NCI-H2227 (cell line): Measurements from ENCODE around the gene CPA3.

ENCODE experiments used
- DNase-seq: peaks from one replicate; lab custom pipeline; 2025; ENCODE audit not compliant: unreplicated experiment; lab: John Stamatoyannopoulos, UW

The CPA3 gene

GRCh38 chr3:148865049-148865448 is at the start of gene CPA3:
Gene CPA3 (plus strand): TSS chr3:148865296. CDS start chr3:148865308, 12 bp downstream.
- no peak for DNase-seq

GRCh38 chr3:148815316-148816110 is 49.6 kb upstream of the CPA3 start:
- no peak for DNase-seq

- DNase-seq = no peak
These were observed 48.7 kb upstream of the CPA3 start for GRCh38 chr3:148816427-148816826.

GRCh38 chr3:148816981-148817525 is 48.0 kb upstream of the CPA3 start:
- DNase-seq = no peak

- no peak for DNase-seq
These were observed 44.5 kb upstream of the CPA3 start for GRCh38 chr3:148820361-148821245.

GRCh38 chr3:148823026-148823425 is 42.1 kb upstream of the CPA3 start:
- no peak for DNase-seq

GRCh38 chr3:148825476-148825875 is 39.6 kb upstream of the CPA3 start:
- DNase-seq = no peak

- no peak for DNase-seq
These were observed 37.5 kb upstream of the CPA3 start, which contains the start of gene CPB1 for GRCh38 chr3:148827585-148827984. Gene CPB1 (plus strand): TSS chr3:148827811. CDS start chr3:148827824, 13 bp downstream.

GRCh38 chr3:148828136-148828690 is 36.9 kb upstream of the CPA3 start:
- no peak for DNase-seq

- DNase-seq = no peak
These were observed 35.2 kb upstream of the CPA3 start for GRCh38 chr3:148829926-148830325.

GRCh38 chr3:148833223-148833622 is 31.9 kb upstream of the CPA3 start:
- no peak for DNase-seq

GRCh38 chr3:148839805-148840204 is 25.3 kb upstream of the CPA3 start:
- no peak for DNase-seq

- DNase-seq = no peak
These were observed 24.6 kb upstream of the CPA3 start for GRCh38 chr3:148840451-148840850.

GRCh38 chr3:148845756-148846395 is 19.2 kb upstream of the CPA3 start:
- no peak for DNase-seq

GRCh38 chr3:148847351-148847750 is 17.7 kb upstream of the CPA3 start:
- DNase-seq = no peak

GRCh38 chr3:148848410-148848809 is 16.7 kb upstream of the CPA3 start:
- no peak for DNase-seq

GRCh38 chr3:148852271-148852992 is 12.7 kb upstream of the CPA3 start:
- no peak for DNase-seq

GRCh38 chr3:148853076-148853475 is 12.0 kb upstream of the CPA3 start:
- DNase-seq = no peak

GRCh38 chr3:148854061-148854460 is 11.0 kb upstream of the CPA3 start:
- DNase-seq = no peak

GRCh38 chr3:148856384-148856783 is 8.7 kb upstream of the CPA3 start:
- no peak for DNase-seq
